Ovary (tissue), 9 donors: ENCODE results near the gene SPG11. TPM values are rescaled to one million over a fixed set of nuclear protein-coding genes. Genes with fewer than 3 reads are reported as not detected.

Source experiments
- DNase-seq, 5 donors: peaks; one replicate each; pipeline ENCODE4 v3.0.0-alpha.2; 2019 to 2020
- H3K27ac ChIP-seq, 2 donors: fragments of 200-600 bp; one replicate each; pipeline versions ENCODE4 v1.5.1 to v1.8.0; 2019 to 2022
- H3K27me3 ChIP-seq: fragments of 200-600 bp; one replicate; pipeline ENCODE4 v1.8.0; 2022
- H3K36me3 ChIP-seq: fragments of 200-600 bp; sonication (generic); one replicate; pipeline ENCODE4 v1.5.1; 2019
- H3K4me1 ChIP-seq: one replicate; pipeline ENCODE4 v1.8.1; 2013; ENCODE audit warnings: mild to moderate bottlenecking, moderate library complexity; ENCODE audit not compliant: insufficient read depth
- H3K4me3 ChIP-seq: fragments of 200-600 bp; sonication (generic); one replicate; pipeline ENCODE4 v1.5.1; 2017
- H3K9me3 ChIP-seq, 2 donors: fragments of 200-600 bp in 1 of 2; sonication (generic) in 1 of 2; one replicate each; pipeline versions ENCODE4 v1.5.1 to v1.8.1; 2013 to 2019; ENCODE audit warnings: mild to moderate bottlenecking in 1 of 2, moderate library complexity in 1 of 2
- CTCF ChIP-seq, 3 donors: fragments of 450-650 bp in 2 of 3; fragments of 200-600 bp in 1 of 3; IDR thresholded peaks; one replicate each; pipeline versions ENCODE4 v1.5.1 to v1.8.0; 2016 to 2022; ENCODE audit warnings: antibody characterized with exemption in 3 of 3, mild to moderate bottlenecking in 1 of 3
- EP300 ChIP-seq: sonication (generic); formaldehyde crosslinking; IDR thresholded peaks from one replicate; pipeline ENCODE4 v1.6.1; 2017; ENCODE audit warnings: antibody characterized with exemption
- POLR2A ChIP-seq: fragments of 450-650 bp; IDR thresholded peaks from one replicate; pipeline ENCODE4 v1.6.1; 2017; ENCODE audit warnings: antibody characterized with exemption, mild to moderate bottlenecking, moderate library complexity
- WGBS, 3 donors: extraction: QIAGEN DNeasy Blood & Tissue Kit in 1 of 3; methylation state at CpG; one replicate each; pipeline versions ENCODE4 v1.1.5 to v1.1.7; 2013 to 2017; 5-methylcytosine and 5-hydroxymethylcytosine counted together
- intact Hi-C, 4 donors: fragments of 100-400 bp; cut with DNase I; formaldehyde crosslinking; loops; one replicate each; pipeline versions ENCODE4 v1.11.0 to v1.15.1; 2022 to 2023
- polyA plus RNA-seq, 2 donors: library from polyadenylated mRNA; stranded (reverse); fragments of 200-250 nt in 1 of 2; fragments of 350-450 nt in 1 of 2; fragmentation: Illumina TruSeq in 1 of 2; extraction: RNeasy Lipid Tissue Mini Kit (QIAGEN cat#74804) in 1 of 2; gene quantifications; one replicate each; pipeline ENCODE4 v1.2.3, GENCODE V29; 2013 to 2014
- total RNA-seq, 7 donors: library from RNA; depleted of rRNA in 2 of 7; stranded (reverse); fragments of >200 nt in 2 of 7; fragmentation: NEBNext Ultra II Directional in 3 of 7; extraction: Animal tissue kit (Norgen Biotek cat#: 25700) in 3 of 7; gene quantifications; one replicate each; pipeline versions ENCODE4 v1.1.0 to v1.2.4, GENCODE V29; 2016 to 2023
- donor health status: DM: no; HTN: no; CAD: no; lungs with moderate emphysema.
- donor health status: DM: no; HTN: no; CAD: no.
- donor health status: Bipolar disorder and iron deficiency.
- donor health status: DM: yes; HTN: yes; CAD: no.
- donor health status: DM: no; HTN: no; CAD: no.
- donor health status: DM: yes; HTN: yes; CAD: no.

Gene SPG11
- total and polyA plus RNA-seq, 9 donors, result 25.4 to 79.8 (median 53.5) TPM

- intact Hi-C loops, result loop anchor here in 1 of 4 donors (5.0 kb wide), 1 partner anchor 120 kb away; no protein-coding TSS in a partner anchor
- DNase-seq, result no peak
- no peaks in the 10 kb centered on the region for H3K36me3 ChIP-seq
- no peak for TF ChIP-seq EP300
- no peak for TF ChIP-seq POLR2A
- TF ChIP-seq CTCF (IDR thresholded peaks at IDR 0.05), result no peak
- WGBS, 3 donors, result 61 to 83% (median 64%) methylated on average over 3 of the region's 3 CpGs
- H3K9me3 ChIP-seq, result no peaks in the 10 kb centered on the region
- no peak overlapping the region for H3K27ac ChIP-seq
- no peaks in the 10 kb centered on the region for H3K27me3 ChIP-seq
- H3K4me1 ChIP-seq, result peaks cover 3% of the 10 kb centered on the region
- no peak overlapping the region for H3K4me3 ChIP-seq
Measured at GRCh38 chr15:44667039-44667360, 3.5 kb upstream of the SPG11 start.

- no peak overlapping the region for H3K4me3 ChIP-seq
- intact Hi-C loops, result loop anchor here in 1 of 4 donors (5.0 kb wide), 1 partner anchor 121 kb away; no protein-coding TSS in a partner anchor
- H3K9me3 ChIP-seq, result no peaks in the 10 kb centered on the region
- TF ChIP-seq POLR2A (no peak), CTCF (IDR thresholded peaks at IDR 0.05) (no peak), EP300 (no peak)
- WGBS, 3 donors, result 44 to 60% (median 46%) methylated on average over 5 of the region's 5 CpGs
- DNase-seq, result no peak
- H3K4me1 ChIP-seq, result peaks cover 3% of the 10 kb centered on the region
- H3K27ac ChIP-seq, result no peak overlapping the region
- no peaks in the 10 kb centered on the region for H3K36me3 ChIP-seq
- no peaks in the 10 kb centered on the region for H3K27me3 ChIP-seq
Measured at GRCh38 chr15:44666210-44667038, 3.0 kb upstream of the SPG11 start.

- Histone ChIP-seq H3K27ac (peak overlapping the region; percentile 82 to 88), H3K27me3 (no peaks in the 10 kb centered on the region), H3K4me3 (peak overlapping the region; percentile 69), H3K9me3 (no peaks in the 10 kb centered on the region), H3K4me1 (peaks cover 3% of the 10 kb centered on the region), H3K36me3 (peaks cover 4% of the 10 kb centered on the region)
- WGBS, 3 donors, result 2 to 8% (median 3%) methylated on average over 34 of the region's 34 CpGs
- no peak for TF ChIP-seq CTCF (IDR thresholded peaks at IDR 0.05)
- no peak for TF ChIP-seq EP300
- TF ChIP-seq POLR2A, result no peak
- peak; percentile 58 to 74 (median 63) for DNase-seq
- intact Hi-C loops, result loop anchor here in 3 of 4 donors (5.0 kb wide), 1 partner anchor 75 kb away; the partner anchor contains the start of gene TRIM69 (in 3 of the 3)
Measured at GRCh38 chr15:44662478-44663409, 718 bp downstream of the SPG11 start.

- intact Hi-C loops, result loop anchor here in 3 of 4 donors (5.0 kb wide), 1 partner anchor 76 kb away; the partner anchor contains the start of gene TRIM69 (in 3 of the 3)
- Histone ChIP-seq H3K36me3 (peaks cover 4% of the 10 kb centered on the region), H3K9me3 (no peaks in the 10 kb centered on the region), H3K27me3 (no peaks in the 10 kb centered on the region), H3K27ac (no peak overlapping the region), H3K4me3 (no peak overlapping the region), H3K4me1 (peaks cover 3% of the 10 kb centered on the region)
- no peak for DNase-seq
- TF ChIP-seq CTCF (IDR thresholded peaks at IDR 0.05) (no peak), POLR2A (no peak), EP300 (no peak)
Measured at GRCh38 chr15:44661576-44661975, 1.9 kb downstream of the SPG11 start.
